ENCODE data around the gene PPARA.

PPARA gene

DNA sequence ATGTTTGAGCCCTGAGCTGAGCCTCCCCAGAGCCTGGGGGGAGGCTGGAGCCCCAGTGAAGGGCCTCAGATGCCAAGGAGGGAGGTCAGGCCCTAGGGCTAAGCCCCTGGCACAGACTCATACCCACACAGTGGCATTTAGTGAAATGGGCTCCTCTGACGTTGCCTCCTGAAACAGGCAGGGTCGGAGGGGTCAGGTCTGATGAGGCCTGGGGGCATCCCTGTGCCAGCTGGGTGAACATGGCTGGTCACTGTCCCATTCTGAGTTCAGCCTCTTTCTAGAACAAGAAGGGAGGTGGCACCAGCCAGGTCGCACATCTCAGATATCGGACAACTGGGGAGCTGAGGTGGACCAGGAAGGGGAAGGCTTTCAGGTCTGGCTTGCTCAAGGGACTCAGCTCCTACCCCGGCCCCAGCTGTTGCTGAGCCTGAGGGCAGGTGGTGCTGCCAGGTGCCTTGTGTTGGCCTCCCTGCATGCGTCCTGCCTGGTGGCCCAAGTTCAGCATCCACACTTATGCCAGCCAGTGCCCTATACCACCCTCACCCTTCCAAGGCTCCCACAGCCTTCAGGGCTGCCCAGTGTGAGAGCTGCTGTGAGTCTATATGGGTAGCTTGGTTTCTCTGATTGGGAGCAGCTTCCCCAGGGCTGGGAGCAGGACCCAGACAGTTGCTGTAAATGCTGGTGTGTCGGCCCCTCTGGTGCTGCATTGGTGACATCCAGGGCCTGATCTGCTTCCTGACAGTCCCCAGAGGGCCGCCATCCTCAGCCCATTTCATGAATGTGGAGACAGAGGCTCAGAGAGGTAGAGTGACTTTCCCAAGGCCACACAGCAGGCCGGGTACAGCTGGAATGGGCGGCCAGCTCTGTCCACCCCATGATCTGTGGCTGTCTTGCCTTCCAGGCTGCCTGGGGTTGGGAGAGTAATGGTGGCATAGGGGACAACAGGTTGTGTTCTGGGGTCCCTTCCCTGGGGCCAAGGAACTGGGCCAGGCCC is 32.8 kb upstream of the PPARA start:
- Histone ChIP-seq H2AFZ (ENCODE audit: low read length) (no peak overlapping the region), H3K36me3 (replicated peaks; ENCODE audit: insufficient read depth, low read length) (no peaks in the 10 kb centered on the region), H3K27ac (ENCODE audit: low read length) (no peak overlapping the region), H3K79me2 (ENCODE audit: low read length) (no peaks in the 10 kb centered on the region), H3K27me3 (replicated peaks; ENCODE audit: insufficient read depth, low read length) (peaks cover 13% of the 10 kb centered on the region; the same call in 1 of the 2 replicates), H3K9me3 (replicated peaks; ENCODE audit: insufficient read depth, low read length) (no peaks in the 10 kb centered on the region), H3K4me2 (ENCODE audit: low read depth, low read length) (no peak overlapping the region), H3K4me1 (ENCODE audit: low read length) (no peaks in the 10 kb centered on the region), H3K9ac (ENCODE audit: low read length) (no peak overlapping the region), H4K20me1 (ENCODE audit: insufficient read depth, low read length) (no peaks in the 10 kb centered on the region), H3K9me2 (replicated peaks; ENCODE audit: insufficient read depth, low read length) (no peaks in the 10 kb centered on the region), H3F3A (ENCODE audit: insufficient read depth, low read length) (no peaks in the 10 kb centered on the region), H3K4me3 (ENCODE audit: low read length) (no peak overlapping the region)
- TF ChIP-seq EZH2phosphoT487 (IDR thresholded peaks at IDR 0.05; ENCODE audit: low read length): no peak
- no peak for TF ChIP-seq CTCF (IDR thresholded peaks at IDR 0.05; ENCODE audit: low read length)
- TF ChIP-seq EZH2 (optimal IDR thresholded peaks at IDR 0.05; ENCODE audit: low read depth, low read length): no peak
- DNase-seq: no peak

DNA sequence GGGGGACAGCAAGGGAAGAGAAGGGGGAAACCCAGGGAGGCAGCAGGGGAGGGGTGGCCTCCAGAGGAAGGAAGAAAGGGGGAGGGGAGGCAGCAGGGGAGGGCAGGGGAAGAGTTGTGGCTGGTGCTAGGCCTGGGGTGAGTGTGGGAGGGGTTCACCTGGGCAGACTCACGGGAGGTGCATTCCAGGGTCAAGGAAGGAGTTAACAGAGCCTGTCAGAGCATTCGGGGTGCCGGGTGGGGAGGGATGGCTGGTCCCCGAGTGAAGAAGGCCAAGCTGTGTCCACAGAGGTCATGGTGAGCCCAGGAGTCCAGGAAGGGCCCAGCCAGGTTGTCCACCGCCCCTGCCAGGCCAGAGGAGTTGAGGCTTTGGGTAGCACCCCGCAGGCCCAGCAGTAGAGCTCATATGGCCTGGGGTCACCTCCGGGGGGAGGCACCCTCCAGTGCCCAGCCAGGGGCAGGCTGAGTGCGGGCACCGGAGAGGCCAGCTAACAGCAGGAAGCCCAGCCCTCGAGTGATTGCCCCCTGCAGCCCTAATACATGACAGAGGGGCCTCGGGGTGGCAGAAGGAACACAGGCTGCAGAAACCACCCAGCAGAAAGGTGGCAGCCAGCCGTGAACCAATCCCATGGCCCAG is 31.1 kb upstream of the PPARA start:
- Histone ChIP-seq H3K4me1 (ENCODE audit: low read length) (no peaks in the 10 kb centered on the region), H3K9me2 (replicated peaks; ENCODE audit: insufficient read depth, low read length) (no peaks in the 10 kb centered on the region), H3K9me3 (replicated peaks; ENCODE audit: insufficient read depth, low read length) (no peaks in the 10 kb centered on the region), H2AFZ (ENCODE audit: low read length) (no peak overlapping the region), H3K36me3 (replicated peaks; ENCODE audit: insufficient read depth, low read length) (no peaks in the 10 kb centered on the region), H4K20me1 (ENCODE audit: insufficient read depth, low read length) (no peaks in the 10 kb centered on the region), H3K27me3 (replicated peaks; ENCODE audit: insufficient read depth, low read length) (peaks cover 15% of the 10 kb centered on the region; the same call in 1 of the 2 replicates), H3K4me2 (ENCODE audit: low read depth, low read length) (no peak overlapping the region), H3K4me3 (ENCODE audit: low read length) (no peak overlapping the region), H3K27ac (ENCODE audit: low read length) (no peak overlapping the region), H3F3A (ENCODE audit: insufficient read depth, low read length) (no peaks in the 10 kb centered on the region), H3K9ac (ENCODE audit: low read length) (no peak overlapping the region), H3K79me2 (ENCODE audit: low read length) (no peaks in the 10 kb centered on the region)
- no peak for DNase-seq
- TF ChIP-seq CTCF (IDR thresholded peaks at IDR 0.05; ENCODE audit: low read length) (no peak), EZH2phosphoT487 (IDR thresholded peaks at IDR 0.05; ENCODE audit: low read length) (no peak), EZH2 (optimal IDR thresholded peaks at IDR 0.05; ENCODE audit: low read depth, low read length) (no peak)

DNA sequence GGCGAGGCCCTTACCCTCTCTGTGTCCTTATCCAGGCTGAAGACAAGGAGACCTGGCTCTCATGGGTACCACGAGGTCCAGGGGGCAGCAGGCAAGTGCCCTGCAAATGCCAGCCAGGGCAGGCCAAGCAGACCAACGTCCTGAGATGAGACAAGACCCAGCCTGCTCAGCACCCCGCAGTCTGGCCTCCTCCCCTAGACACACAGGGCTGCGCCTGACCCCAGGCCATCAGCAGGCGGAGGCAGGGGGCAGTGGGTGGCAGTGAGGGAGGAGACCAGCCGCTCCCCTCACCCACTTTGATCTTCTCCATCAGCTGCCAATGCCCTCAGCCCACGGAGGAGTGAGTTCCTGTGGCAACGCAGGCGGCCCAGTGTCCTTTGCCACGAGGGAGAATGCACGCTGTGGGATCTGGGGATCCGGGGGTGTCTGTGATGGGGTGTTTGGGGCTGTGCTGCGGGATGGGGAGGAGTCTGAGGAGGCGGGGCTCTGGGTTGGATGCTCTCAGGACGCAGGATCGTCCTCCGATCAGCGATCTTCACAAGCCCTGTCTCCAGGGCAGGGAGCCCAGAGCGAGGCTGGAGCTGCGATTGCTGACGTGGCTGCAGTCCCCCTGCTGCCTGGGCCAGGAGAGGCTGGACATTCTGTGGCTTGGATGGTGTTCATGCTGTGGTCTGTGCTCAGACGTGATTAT is 30.5 kb upstream of the PPARA start:
- H3K27me3 ChIP-seq (replicated peaks; ENCODE audit: insufficient read depth, low read length): peaks cover 21% of the 10 kb centered on the region
- TF ChIP-seq CTCF (IDR thresholded peaks at IDR 0.05; ENCODE audit: low read length) (no peak), EZH2phosphoT487 (IDR thresholded peaks at IDR 0.05; ENCODE audit: low read length) (no peak), EZH2 (optimal IDR thresholded peaks at IDR 0.05; ENCODE audit: low read depth, low read length) (no peak)
- H3K9ac ChIP-seq (ENCODE audit: low read length): no peak overlapping the region
- no peaks in the 10 kb centered on the region for H3K4me1 ChIP-seq (ENCODE audit: low read length)
- H2AFZ ChIP-seq (ENCODE audit: low read length): no peak overlapping the region
- H3K27ac ChIP-seq (ENCODE audit: low read length): no peak overlapping the region
- no peak for DNase-seq
- H3K9me3 ChIP-seq (replicated peaks; ENCODE audit: insufficient read depth, low read length): no peaks in the 10 kb centered on the region
- H3K4me2 ChIP-seq (ENCODE audit: low read depth, low read length): no peak overlapping the region
- no peaks in the 10 kb centered on the region for H3K36me3 ChIP-seq (replicated peaks; ENCODE audit: insufficient read depth, low read length)
- H3K9me2 ChIP-seq (replicated peaks; ENCODE audit: insufficient read depth, low read length): no peaks in the 10 kb centered on the region
- H3F3A ChIP-seq (ENCODE audit: insufficient read depth, low read length): no peaks in the 10 kb centered on the region
- no peak overlapping the region for H3K4me3 ChIP-seq (ENCODE audit: low read length)
- H3K79me2 ChIP-seq (ENCODE audit: low read length): no peaks in the 10 kb centered on the region
- H4K20me1 ChIP-seq (ENCODE audit: insufficient read depth, low read length): no peaks in the 10 kb centered on the region

Data from MM.1S (cell line).